Adipose tissue (tissue), 3 donors: ENCODE data around the gene KIF26B. TPM values are rescaled to one million over a fixed set of nuclear protein-coding genes. Genes with fewer than 3 reads are reported as not detected.
"Not testable (repeated sequence)": the region's sequence is repeated elsewhere in the genome, so short reads cannot be mapped to it uniquely, and the experiment has no call there.

Source experiments
- H3K27ac ChIP-seq: one replicate; pipeline ENCODE4 v1.5.1; 2013; ENCODE audit warnings: low read depth, low read length
- WGBS, 3 donors: extraction: QIAGEN DNeasy Blood & Tissue Kit; methylation state at CpG; one replicate each; pipeline ENCODE4 v1.1.7; 2013; 5-methylcytosine and 5-hydroxymethylcytosine counted together
- polyA plus RNA-seq, 3 donors: library from polyadenylated mRNA; stranded (reverse); fragments of 200-250 nt; gene quantifications; one replicate each; pipeline ENCODE4 v1.2.3, GENCODE V29; 2013
- donor health status: healthy with polysubstance abuse.
- donor health status: Bipolar disorder and iron deficiency.
- donor health status: healthy.

KIF26B gene
- polyA plus RNA-seq, 3 donors: 0.08 to 0.56 (median 0.12) TPM

- 87 to 96% (median 96%) methylated on average over 18 of the region's 18 CpGs for WGBS, 3 donors
- H3K27ac ChIP-seq: no peak overlapping the region
Observed at GRCh38 chr1:245671966-245672767, 517.4 kb downstream of the KIF26B start.

- not testable (repeated sequence) for H3K27ac ChIP-seq
- WGBS, 3 donors: 94 to 97% (median 95%) methylated on average over 32 to 41 of the region's 41 CpGs
Observed at GRCh38 chr1:245672836-245673656, 518.3 kb downstream of the KIF26B start.

- 12 to 23% (median 19%) methylated on average over 2 of the region's 2 CpGs for WGBS, 3 donors
- no peak overlapping the region for H3K27ac ChIP-seq
Observed at GRCh38 chr1:245673881-245674414, 519.2 kb downstream of the KIF26B start.

GRCh38 chr1:245677461-245678240 is 522.9 kb downstream of the KIF26B start:
- WGBS, 3 donors: 80 to 89% (median 81%) methylated on average over 9 of the region's 9 CpGs
- no peak overlapping the region for H3K27ac ChIP-seq

GRCh38 chr1:245678860-245679411 is 524.2 kb downstream of the KIF26B start:
- H3K27ac ChIP-seq: no peak overlapping the region
- 84 to 92% (median 87%) methylated on average over 5 of the region's 5 CpGs for WGBS, 3 donors

GRCh38 chr1:245679821-245680780 is 525.3 kb downstream of the KIF26B start:
- WGBS, 3 donors: 77 to 81% (median 78%) methylated on average over 24 of the region's 24 CpGs
- no peak overlapping the region for H3K27ac ChIP-seq

GRCh38 chr1:245682638-245683628 is 528.1 kb downstream of the KIF26B start:
- 56 to 63% (median 60%) methylated on average over 21 of the region's 21 CpGs for WGBS, 3 donors
- no peak overlapping the region for H3K27ac ChIP-seq

- no peak overlapping the region for H3K27ac ChIP-seq
- WGBS, 3 donors: 62 to 77% (median 64%) methylated on average over 9 of the region's 9 CpGs
Observed at GRCh38 chr1:245683676-245684075, 528.9 kb downstream of the KIF26B start.

- 91 to 92% (median 92%) methylated on average over 19 of the region's 19 CpGs for WGBS, 3 donors
- no peak overlapping the region for H3K27ac ChIP-seq
Observed at GRCh38 chr1:245684166-245684565, 529.4 kb downstream of the KIF26B start.

GRCh38 chr1:245684571-245684970 is 529.8 kb downstream of the KIF26B start:
- H3K27ac ChIP-seq: no peak overlapping the region
- 73 to 83% (median 82%) methylated on average over 7 of the region's 7 CpGs for WGBS, 3 donors

- WGBS, 3 donors: 90 to 94% (median 94%) methylated on average over 43 to 45 of the region's 45 CpGs
- H3K27ac ChIP-seq: no peak overlapping the region
Observed at GRCh38 chr1:245685111-245685810, 530.5 kb downstream of the KIF26B start.

GRCh38 chr1:245686006-245686405 is 531.2 kb downstream of the KIF26B start:
- WGBS, 3 donors: 87 to 97% (median 96%) methylated on average over 25 of the region's 25 CpGs
- no peak overlapping the region for H3K27ac ChIP-seq

GRCh38 chr1:245686446-245687030 is 531.8 kb downstream of the KIF26B start:
- no peak overlapping the region for H3K27ac ChIP-seq
- WGBS, 3 donors: 91 to 97% (median 93%) methylated on average over 30 of the region's 30 CpGs

- WGBS, 3 donors: 84 to 87% (median 85%) methylated on average over 20 of the region's 20 CpGs
- H3K27ac ChIP-seq: no peak overlapping the region
Observed at GRCh38 chr1:245687152-245687635, 532.4 kb downstream of the KIF26B start.
